ENCODE data around the gene SARDH. TPM values are rescaled to one million over a fixed set of nuclear protein-coding genes. Genes with fewer than 3 reads are reported as not detected.

SARDH gene
- total and polyA plus RNA-seq, 2 of the 13 experiments (the other 11 are each of a cell fraction or from before 2014, with no cell fraction given): 11.6 to 34.9 TPM

- TF ChIP-seq ZMYM2 (CRISPR knock-in tag; IDR thresholded peaks at IDR 0.05) (peak; percentile 65; the same call in 1 of the 2 replicates), NCOA5 (CRISPR knock-in tag; IDR thresholded peaks at IDR 0.05) (no peak), ATRX (CRISPR knock-in tag; IDR thresholded peaks at IDR 0.05; ENCODE audit: borderline replicate concordance) (no peak), KLF16 (CRISPR knock-in tag; IDR thresholded peaks at IDR 0.05) (peak in 1 of 2 experiments; percentile 76; a peak in 2 of 4 replicates), ZNF362 (CRISPR knock-in tag; IDR thresholded peaks at IDR 0.05; ENCODE audit: borderline replicate concordance) (no peak), POLR2AphosphoS2 (IDR thresholded peaks at IDR 0.05; ENCODE audit: low read depth, low read length) (no peak), GFI1 (CRISPR knock-in tag; IDR thresholded peaks at IDR 0.05; ENCODE audit: borderline replicate concordance) (no peak), KDM5B (CRISPR knock-in tag; IDR thresholded peaks at IDR 0.05; ENCODE audit: borderline replicate concordance) (no peak), REXO4 (CRISPR knock-in tag; IDR thresholded peaks at IDR 0.05; ENCODE audit: borderline replicate concordance) (no peak), RARA (CRISPR knock-in tag; IDR thresholded peaks at IDR 0.05) (peak; percentile 92), IRF2 (CRISPR knock-in tag; IDR thresholded peaks at IDR 0.05) (peak; percentile 83), ZNF232 (CRISPR knock-in tag; IDR thresholded peaks at IDR 0.05; ENCODE audit: borderline replicate concordance) (peak; percentile 55; the same call in 1 of the 2 replicates), JDP2 (CRISPR knock-in tag; IDR thresholded peaks at IDR 0.05; ENCODE audit: borderline replicate concordance) (no peak), ONECUT2 (CRISPR knock-in tag; IDR thresholded peaks at IDR 0.05) (peak; percentile 46; the same call in 1 of the 2 replicates), MIER2 (CRISPR knock-in tag; IDR thresholded peaks at IDR 0.05) (0 out of 2 replicates have a peak, but pooled peaks have one; percentile 58), HDAC2 (CRISPR knock-in tag; IDR thresholded peaks at IDR 0.05) (peak; percentile 90), ZBTB33 (CRISPR knock-in tag; IDR thresholded peaks at IDR 0.05) (peak; percentile 43; the same call in 1 of the 2 replicates), ZNF432 (CRISPR knock-in tag; IDR thresholded peaks at IDR 0.05; ENCODE audit: borderline replicate concordance) (no peak), PRDM15 (CRISPR knock-in tag; IDR thresholded peaks at IDR 0.05) (no peak), EP300 (IDR thresholded peaks at IDR 0.05; ENCODE audit: low read depth in 2 of 2, low read length in 2 of 2) (peak in 1 of 2 experiments; percentile 83; a peak in 2 of 4 replicates), EP300 (CRISPR knock-in tag; IDR thresholded peaks at IDR 0.05; ENCODE audit: borderline replicate concordance) (peak; percentile 76; the same call in 1 of the 2 replicates), NCOR1 (IDR thresholded peaks at IDR 0.05; ENCODE audit: borderline replicate concordance, low read length) (no peak), NFKBIZ (CRISPR knock-in tag; IDR thresholded peaks at IDR 0.05) (peak; percentile 77)
Observed at GRCh38 chr9:133714606-133715294, 23.4 kb downstream of the SARDH start (continued).
